ENCODE measurements around the gene TTYH3.
A peak's percentile ranks its signal among the peaks of the same experiment; 100 is the strongest.

Gene TTYH3

DNA sequence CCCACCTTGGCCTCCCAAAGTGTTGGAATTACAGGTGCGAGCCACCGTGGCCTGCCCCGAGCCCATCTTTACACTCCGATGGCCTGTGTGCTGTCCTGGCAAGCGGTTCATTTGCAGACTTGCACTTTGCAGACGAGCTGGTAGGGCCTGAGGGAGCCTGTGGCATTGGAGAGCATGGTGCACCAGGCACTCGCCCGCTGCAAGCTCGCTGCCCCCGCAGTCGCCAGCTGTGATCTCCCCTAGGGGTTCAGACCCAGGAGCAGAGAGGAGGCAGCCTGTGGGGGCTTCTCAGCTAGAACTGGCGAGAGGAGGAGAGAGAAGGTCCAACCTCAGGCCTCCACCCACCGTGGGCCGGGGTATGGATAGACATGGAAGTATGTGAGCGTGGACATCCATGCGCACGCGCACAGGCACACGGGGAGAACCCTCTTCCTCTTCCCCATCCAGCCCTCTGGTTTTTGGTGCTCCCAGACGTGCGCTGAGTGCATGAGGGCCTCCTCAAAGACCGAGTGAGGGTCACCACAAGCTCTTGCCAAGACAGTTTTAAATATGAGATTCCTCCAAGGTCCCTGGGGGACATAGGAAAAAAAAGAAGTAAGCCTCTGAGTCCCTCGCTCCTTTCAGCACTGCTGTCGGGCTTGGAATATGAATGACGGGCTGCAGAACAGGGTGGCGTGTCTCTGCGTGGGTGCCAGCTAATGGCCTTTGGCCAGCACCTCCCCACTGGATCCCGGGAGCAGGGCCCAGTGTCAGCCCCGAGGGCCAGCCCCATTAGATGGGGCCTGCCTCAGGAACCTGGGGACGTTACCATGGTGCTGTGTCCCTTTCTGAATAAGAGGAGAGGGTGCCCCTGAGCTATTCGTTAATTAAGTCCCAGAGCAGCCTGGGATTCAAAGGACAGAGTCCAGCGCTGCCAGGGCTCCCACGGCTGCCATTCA, 15.1 kb upstream of the TTYH3 start:
- DNase-seq (ENCODE audit: low spot score) = no peak

- DNase-seq (ENCODE audit: low spot score) = no peak
Observed at GRCh38 chr7:2617325-2617905, 14.4 kb upstream of the TTYH3 start.

DNA sequence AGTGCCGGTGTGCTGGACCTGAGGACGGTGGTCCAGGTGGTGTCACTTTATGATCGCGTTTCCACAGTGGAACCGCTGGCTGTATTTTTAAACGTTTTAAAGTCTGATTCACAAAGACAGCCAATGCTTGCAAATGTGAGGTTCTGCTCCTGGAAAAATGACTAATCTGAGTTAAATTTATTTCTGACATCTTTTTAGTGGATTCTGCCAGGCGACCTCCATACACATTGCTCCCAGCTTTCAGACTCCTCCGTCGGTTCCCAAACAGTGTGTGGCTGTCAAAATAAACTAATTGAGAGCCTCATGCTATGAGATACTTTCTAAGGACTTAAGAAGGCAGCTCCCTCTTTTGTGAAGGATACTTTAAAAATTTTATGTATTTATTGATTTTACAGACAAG, 12.7 kb upstream of the TTYH3 start:
- no peak for DNase-seq (ENCODE audit: low spot score)

GRCh38 chr7:2621061-2621828, 10.5 kb upstream of the TTYH3 start:
- no peak for DNase-seq (ENCODE audit: low spot score)

DNA sequence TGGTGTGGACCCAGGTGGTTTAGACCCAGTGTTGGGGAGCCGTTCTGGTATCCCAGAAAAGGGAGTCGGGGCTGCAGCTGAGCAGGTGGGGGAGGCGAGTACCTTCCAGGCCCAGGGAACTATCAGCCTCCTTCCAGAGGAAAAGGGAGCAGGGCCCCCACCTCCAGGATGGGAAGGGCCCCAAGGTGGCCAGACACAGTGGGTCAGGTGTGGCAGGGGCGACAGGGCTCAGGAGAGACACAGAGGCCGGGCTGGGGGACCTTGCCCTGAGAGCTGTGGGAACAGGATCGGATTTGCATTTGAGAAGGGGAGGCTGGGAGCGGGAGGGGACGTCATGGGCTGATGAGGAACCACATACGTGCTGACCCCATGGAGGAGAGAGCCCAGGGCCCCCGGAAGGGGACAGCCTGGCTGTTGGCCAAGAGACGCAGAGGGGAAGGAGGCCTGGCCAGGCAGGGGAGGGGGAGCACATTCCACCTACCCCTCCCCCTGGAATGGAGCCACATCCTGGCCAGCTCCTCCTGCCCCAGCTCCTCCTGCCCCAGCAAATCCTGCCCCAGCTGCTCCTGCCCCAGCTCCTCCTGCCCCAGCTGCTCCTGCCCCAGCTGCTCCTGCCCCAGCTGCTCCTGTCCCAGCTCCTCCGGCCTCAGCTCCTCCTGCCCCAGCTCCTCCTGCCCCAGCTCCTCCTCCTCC, 9.7 kb upstream of the TTYH3 start:
- DNase-seq (ENCODE audit: low spot score) = no peak

GRCh38 chr7:2622869-2623697, 8.7 kb upstream of the TTYH3 start:
- DNase-seq (ENCODE audit: low spot score) = no peak

DNA sequence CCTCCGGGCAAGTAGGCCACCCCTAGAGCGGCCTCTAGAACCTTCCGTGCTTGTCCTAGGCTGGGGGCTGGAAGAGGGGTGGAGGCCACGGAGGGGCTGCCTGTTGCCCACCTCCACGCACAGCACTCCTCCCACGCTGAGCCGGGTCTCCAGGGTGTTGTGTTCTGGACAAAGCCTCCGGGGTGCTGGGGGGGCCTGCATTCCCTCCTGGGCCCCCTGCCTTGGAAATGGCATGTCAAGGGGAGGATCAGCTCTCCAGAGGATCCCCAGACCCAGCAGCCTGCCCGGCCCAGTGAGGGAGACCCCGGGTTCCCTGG, 8.1 kb upstream of the TTYH3 start:
- DNase-seq (ENCODE audit: low spot score) = no peak

- no peak for DNase-seq (ENCODE audit: low spot score)
Observed at GRCh38 chr7:2624293-2624886, 7.4 kb upstream of the TTYH3 start.

DNA sequence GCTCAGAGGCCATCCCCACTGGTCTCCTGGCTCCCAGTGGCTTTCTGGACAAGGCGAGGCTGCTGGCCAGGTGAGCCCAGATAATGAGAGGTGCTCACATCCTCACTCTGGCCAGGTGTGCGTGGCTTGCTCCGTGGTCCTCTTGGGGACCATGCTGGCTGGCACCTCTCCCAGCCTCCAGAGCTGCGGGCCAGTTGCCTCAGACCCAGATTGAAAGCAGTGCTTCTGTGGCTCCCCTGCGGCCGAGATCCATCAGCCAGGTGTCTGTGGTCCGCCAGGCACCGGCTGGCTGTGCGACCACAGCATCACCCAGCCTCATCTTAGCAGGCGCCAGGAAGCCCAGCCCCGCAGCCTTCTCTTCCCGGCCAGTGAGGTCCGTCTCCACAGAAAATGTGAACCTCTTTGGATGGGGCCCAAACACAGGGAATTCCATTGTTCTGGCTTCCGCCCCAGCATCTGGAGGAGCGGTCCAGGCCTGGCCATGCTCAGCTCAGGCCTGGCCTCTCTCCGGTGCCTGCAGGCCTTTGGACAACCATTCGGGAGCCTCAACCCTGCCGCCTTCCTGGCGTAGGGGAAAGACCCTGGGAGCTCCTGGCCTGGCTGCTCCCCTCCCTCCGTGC, 5.2 kb upstream of the TTYH3 start:
- no peak for DNase-seq (ENCODE audit: low spot score)

- no peak for DNase-seq (ENCODE audit: low spot score)
Observed at GRCh38 chr7:2627258-2628129, 4.3 kb upstream of the TTYH3 start.

DNA sequence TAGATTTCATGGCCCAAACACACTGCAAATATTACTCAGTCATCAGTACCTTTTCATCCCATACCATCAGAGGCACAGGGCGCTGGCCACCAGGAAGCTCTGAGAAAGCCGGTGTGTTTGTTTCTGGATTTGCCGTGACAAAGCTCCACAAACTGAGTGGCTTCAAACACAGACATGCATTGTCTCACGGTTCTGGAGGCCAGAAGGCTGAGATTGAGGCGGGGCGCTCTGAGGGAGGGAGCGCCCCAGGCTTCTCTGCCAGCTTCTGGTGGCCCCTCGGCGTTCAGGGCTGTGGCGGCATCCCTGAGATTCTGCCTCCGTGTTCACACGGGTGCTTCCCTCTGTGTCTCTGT, 3.7 kb upstream of the TTYH3 start:
- no peak for DNase-seq (ENCODE audit: low spot score)

DNA sequence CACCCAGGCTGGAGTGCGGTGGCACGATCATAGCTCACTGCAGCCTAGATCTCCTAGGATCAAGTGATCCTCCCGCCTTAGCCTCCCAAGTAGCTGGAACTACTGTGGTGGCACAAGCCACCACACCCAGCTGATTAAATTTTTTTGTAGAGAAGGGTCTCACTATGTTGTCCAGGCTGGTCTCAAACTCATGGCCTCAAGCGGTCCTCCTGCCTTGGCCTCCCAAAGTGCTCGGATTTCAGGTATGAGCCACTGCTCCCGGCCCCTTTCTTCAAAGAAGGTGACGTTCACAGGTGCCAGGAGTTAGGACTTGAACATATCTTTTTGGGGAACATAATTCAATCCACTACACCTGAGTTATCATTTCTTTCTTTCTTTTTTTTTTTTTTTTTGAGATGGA, 2.9 kb upstream of the TTYH3 start:
- DNase-seq (ENCODE audit: low spot score) = no peak

DNA sequence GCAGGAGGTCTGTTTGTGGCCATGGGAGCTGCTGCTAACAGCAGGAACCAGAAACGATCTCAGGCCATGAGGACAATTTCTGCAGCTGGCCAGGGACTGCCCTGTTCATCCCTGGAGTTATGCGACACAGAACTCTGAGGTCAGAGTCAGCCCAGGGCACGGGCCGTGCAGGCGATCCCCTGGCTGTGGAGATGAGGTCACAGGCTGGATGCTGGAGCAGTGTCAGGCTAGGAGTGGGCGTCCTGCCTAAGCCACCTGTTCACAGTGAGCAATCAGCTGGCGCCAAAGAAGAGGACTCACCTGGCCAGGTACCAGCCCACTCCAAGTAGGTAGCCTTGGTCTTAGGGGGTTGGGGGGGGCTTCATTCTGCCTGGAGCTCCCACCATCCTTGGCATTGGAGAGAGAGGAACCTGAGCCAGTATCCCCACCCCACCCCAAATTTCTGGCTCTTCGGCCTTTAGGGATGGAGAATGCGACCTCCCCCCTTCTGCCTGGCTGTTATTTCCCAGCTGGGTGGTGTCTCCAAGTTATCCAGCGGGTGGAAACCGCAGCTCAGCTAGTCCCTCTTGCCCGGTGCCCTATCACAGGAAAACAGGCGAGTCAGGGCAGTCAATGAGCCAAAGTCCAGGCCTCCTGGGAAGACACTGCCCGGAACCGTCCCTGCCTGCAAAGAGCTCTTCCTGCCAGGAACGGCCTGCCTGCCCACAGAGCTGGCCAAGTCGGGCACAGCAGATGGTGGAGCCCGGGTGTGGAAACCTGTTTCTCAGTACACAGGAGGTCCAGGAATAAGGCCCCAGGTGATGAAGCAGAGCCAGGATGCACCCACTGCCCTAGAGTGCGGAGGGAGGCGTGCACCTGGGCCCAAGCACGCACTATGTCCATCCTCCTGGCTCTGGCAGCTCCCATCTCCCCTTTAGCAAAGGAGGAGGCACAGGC, 1.8 kb upstream of the TTYH3 start:
- DNase-seq (ENCODE audit: low spot score) = peak; percentile 68

DNA sequence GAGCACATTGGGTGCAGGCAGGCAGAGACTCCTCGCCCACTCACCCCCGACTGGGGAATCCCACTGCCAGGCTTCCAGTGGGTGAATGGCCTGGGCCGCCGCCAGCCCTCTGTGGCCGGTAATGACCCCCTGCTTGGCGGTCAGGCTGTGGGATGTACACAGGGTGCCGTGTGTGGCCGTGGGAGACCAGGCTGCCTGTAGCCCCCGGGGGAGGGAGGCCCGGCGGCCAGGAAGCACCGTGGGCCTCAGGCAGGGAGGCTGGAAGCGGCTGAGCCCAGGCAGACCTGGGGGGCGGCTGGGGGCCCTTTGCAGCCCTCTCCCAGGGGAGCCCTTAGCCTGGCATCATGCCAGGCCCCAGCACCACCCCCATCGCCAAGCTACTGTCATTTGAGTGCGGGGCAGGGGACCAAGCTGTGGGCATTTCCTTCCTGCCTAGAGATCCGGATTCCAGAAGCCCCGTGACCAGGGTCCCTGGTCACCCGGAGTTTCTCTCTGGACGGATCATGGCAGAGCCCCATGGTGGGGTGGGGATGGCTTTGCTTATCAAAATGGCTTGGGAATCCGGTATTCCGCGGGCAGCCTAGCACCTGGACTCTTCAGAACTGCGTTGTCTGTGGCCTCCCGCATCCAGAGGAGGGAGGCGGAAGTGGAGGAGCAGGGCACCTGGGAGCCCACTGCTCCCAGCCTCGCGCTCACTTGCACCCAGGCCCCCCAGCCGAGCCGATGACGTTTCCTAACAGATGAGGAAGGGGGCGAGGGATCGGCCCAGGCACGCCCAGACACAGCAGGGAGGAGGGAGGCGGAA, 1.1 kb downstream of the TTYH3 start:
- peak; percentile 53 for DNase-seq (ENCODE audit: low spot score)

DNA sequence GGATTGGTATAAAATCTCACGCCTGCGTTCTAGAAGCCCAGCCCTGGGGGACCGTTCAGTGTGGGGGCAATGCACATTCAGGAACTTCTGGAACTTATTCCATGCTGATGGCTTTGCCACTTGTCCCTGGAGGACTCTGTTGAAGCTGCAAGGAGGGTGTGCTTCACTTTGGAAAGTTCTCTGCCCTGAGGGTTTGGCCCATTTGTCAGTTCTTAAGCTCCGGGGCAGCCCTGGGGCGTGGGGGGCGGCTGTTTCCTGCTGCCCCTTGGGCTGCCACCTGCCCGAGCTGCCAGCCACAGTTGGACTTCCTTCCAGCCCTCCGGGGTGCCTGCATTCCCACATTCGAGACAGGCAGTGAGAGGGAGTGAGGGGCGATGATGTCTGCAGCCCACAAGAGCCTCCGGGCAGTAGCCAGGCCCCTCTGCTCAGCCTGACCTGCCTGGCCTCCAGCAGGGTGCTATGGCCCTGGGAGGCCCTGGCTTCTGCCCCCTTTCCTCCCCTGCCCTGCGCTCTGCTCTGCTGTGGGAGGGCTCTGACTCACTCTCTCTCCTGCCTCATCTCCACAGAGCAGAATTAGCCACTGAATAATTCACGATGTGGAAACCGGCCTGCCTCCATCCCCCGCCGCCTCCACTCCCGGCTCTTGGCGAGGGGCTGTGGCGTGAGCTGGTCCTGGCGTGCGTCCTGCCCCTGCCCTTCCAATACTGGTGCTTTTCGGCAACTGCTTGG, 1.9 kb downstream of the TTYH3 start:
- no peak for DNase-seq (ENCODE audit: low spot score)

GRCh38 chr7:2634267-2635145, 2.7 kb downstream of the TTYH3 start:
- DNase-seq (ENCODE audit: low spot score) = no peak

All from HuH-7.5 (cell line).